Neural cell (in vitro differentiated cells): Measurements from ENCODE around the gene PIP5K1B. TPM values are rescaled to one million over a fixed set of nuclear protein-coding genes. Genes with fewer than 3 reads are reported as not detected.

Experiments used
- H2AFZ ChIP-seq: fragments of 200-600, 300-800 bp; sonication (generic), shearing (Covaris generic); 2 replicates; pipeline ENCODE4 v1.6.0; 2014; ENCODE audit warnings: low read depth, mild to moderate bottlenecking, antibody characterized with exemption, low read length, moderate library complexity
- H3F3A ChIP-seq: fragments of 200-600 bp; shearing (Covaris generic); 2 replicates; pipeline ENCODE4 v1.6.1; 2016; ENCODE audit warnings: mild to moderate bottlenecking, moderate library complexity, mixed read lengths, antibody characterized with exemption, low read length; ENCODE audit not compliant: insufficient read depth, poor library complexity, severe bottlenecking
- H3K27ac ChIP-seq: fragments of 200-600, 300-800 bp; sonication (generic), shearing (Covaris generic); 2 replicates; pipeline ENCODE4 v1.5.1; 2014; ENCODE audit warnings: mild to moderate bottlenecking, low read length, moderate library complexity
- H3K27me3 ChIP-seq: fragments of 300-800, 200-600 bp; sonication (generic), shearing (Covaris generic); 2 replicates; pipeline ENCODE4 v1.6.0; 2014; ENCODE audit warnings: mild to moderate bottlenecking, low read depth, low read length, moderate library complexity; ENCODE audit not compliant: insufficient read depth
- H3K36me3 ChIP-seq: fragments of 300-800, 200-600 bp; sonication (generic), shearing (Covaris generic); 2 replicates; pipeline ENCODE4 v1.5.1; 2014; ENCODE audit warnings: mild to moderate bottlenecking, antibody characterized with exemption, low read length, moderate library complexity; ENCODE audit not compliant: insufficient read depth
- H3K4me2 ChIP-seq: fragments of 300-800, 200-600 bp; sonication (generic), shearing (Covaris generic); 2 replicates; pipeline ENCODE4 v1.6.0; 2014; ENCODE audit warnings: mild to moderate bottlenecking, low read length
- H3K4me3 ChIP-seq: fragments of 300-800, 200-600 bp; sonication (generic), shearing (Covaris generic); 2 replicates; pipeline ENCODE4 v1.5.1; 2014; ENCODE audit warnings: mild to moderate bottlenecking, low read length, moderate library complexity
- H3K79me2 ChIP-seq: fragments of 200-600 bp; shearing (Covaris generic); replicated peaks from 2 replicates; pipeline ENCODE4 v1.6.0; 2014; ENCODE audit warnings: mild to moderate bottlenecking, low read length, moderate library complexity; ENCODE audit not compliant: insufficient read depth
- H3K9ac ChIP-seq: fragments of 300-800, 200-600 bp; sonication (generic), shearing (Covaris generic); 2 replicates; pipeline ENCODE4 v1.6.1; 2016; ENCODE audit warnings: mild to moderate bottlenecking, low read length, mixed read lengths
- H3K9me2 ChIP-seq: fragments of 200-600 bp; shearing (Covaris generic); 2 replicates; pipeline ENCODE4 v1.6.1; 2016; ENCODE audit warnings: mild to moderate bottlenecking, low read length, mixed read lengths; ENCODE audit not compliant: insufficient read depth
- H3K9me3 ChIP-seq: fragments of 200-600, 300-800 bp; sonication (generic), shearing (Covaris generic); 2 replicates; pipeline ENCODE4 v1.6.1; 2016; ENCODE audit warnings: mild to moderate bottlenecking, mixed run types, low read length, moderate library complexity, mixed read lengths
- H4K20me1 ChIP-seq: fragments of 200-600 bp; shearing (Covaris generic); 2 replicates; pipeline ENCODE4 v1.6.1; 2016; ENCODE audit warnings: mild to moderate bottlenecking, mixed run types; ENCODE audit not compliant: insufficient read depth
- EP300 ChIP-seq: fragments of 450-650 bp; conservative IDR thresholded peaks from 2 replicates; pipeline ENCODE4 v1.6.1; 2014; ENCODE audit warnings: antibody characterized with exemption, mild to moderate bottlenecking, moderate library complexity; ENCODE audit not compliant: poor library complexity, severe bottlenecking
- EZH2 ChIP-seq: fragments of 200-600, 300-800 bp; shearing (Covaris generic), sonication (generic); IDR thresholded peaks from 2 replicates; pipeline ENCODE4 v1.6.1; 2014; ENCODE audit warnings: antibody characterized with exemption, low read length, borderline replicate concordance, mild to moderate bottlenecking; ENCODE audit not compliant: insufficient read depth, poor library complexity, severe bottlenecking
- MXI1 ChIP-seq: fragments of 450-650 bp; conservative IDR thresholded peaks from 2 replicates; pipeline ENCODE4 v1.6.1; 2014; ENCODE audit warnings: antibody characterized with exemption, mild to moderate bottlenecking; ENCODE audit not compliant: poor library complexity, severe bottlenecking
- POLR2AphosphoS5 ChIP-seq: IDR thresholded peaks from 2 replicates; pipeline ENCODE4 v1.6.1; 2012
- RAD21 ChIP-seq: fragments of 450-650 bp; conservative IDR thresholded peaks from 2 replicates; pipeline ENCODE4 v1.6.1; 2014; ENCODE audit warnings: antibody characterized with exemption, mild to moderate bottlenecking, moderate library complexity
- SMC3 ChIP-seq: fragments of 450-650 bp; conservative IDR thresholded peaks from 2 replicates; pipeline ENCODE4 v1.6.1; 2014; ENCODE audit warnings: antibody characterized with exemption, mild to moderate bottlenecking, moderate library complexity; ENCODE audit not compliant: poor library complexity
- TAF1 ChIP-seq: IDR thresholded peaks from 2 replicates; pipeline ENCODE4 v1.6.1; 2012; ENCODE audit warnings: low read depth
- polyA plus RNA-seq: library from polyadenylated mRNA; depleted of rRNA; stranded (reverse); fragments of >200 nt; gene quantifications from 2 replicates; pipeline ENCODE4 v1.2.3, GENCODE V29; 2014
- TF ChIP-seq, protein P1 (sequence below): fragments of 450-650 bp; IDR thresholded peaks from 2 replicates; pipeline ENCODE4 v1.5.1; 2014; ENCODE audit warnings: antibody characterized with exemption, mild to moderate bottlenecking, moderate library complexity; ENCODE audit not compliant: poor library complexity, severe bottlenecking
- TF ChIP-seq, protein P2 (sequence below): IDR thresholded peaks from 2 replicates; pipeline ENCODE4 v1.6.1; 2012; ENCODE audit warnings: borderline replicate concordance

The PIP5K1B gene
- polyA plus RNA-seq, 1 donor from 2014 or later: 1.5 TPM

DNA sequence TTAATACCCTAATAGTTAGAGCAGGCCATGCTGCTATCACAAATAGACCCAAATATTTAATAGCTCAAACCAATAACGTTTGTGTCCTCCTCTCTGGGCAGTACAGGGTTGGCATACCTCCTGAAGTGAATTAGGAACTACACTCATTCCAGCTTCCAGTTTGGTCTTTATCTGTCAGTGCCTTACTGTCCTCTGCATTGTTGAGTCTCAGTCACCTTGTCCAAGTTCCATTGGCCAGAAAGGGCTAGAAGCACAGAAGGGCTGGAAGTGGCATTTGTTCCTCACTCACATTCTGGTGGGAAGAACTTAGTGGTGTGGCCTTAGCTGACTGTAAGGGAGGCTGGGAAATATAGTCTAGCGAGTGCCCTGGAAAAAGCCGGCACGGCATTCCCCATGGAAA lies 341.7 kb downstream of the PIP5K1B start:
- Histone ChIP-seq H2AFZ (no peak overlapping the region), H3K9ac (no peak overlapping the region), H3K36me3 (no peaks in the 10 kb centered on the region), H3F3A (no peaks in the 10 kb centered on the region), H3K9me2 (no peaks in the 10 kb centered on the region), H3K4me2 (no peak overlapping the region), H3K9me3 (no peaks in the 10 kb centered on the region), H3K79me2 (no peaks in the 10 kb centered on the region), H3K27me3 (no peaks in the 10 kb centered on the region), H3K27ac (no peak overlapping the region), H3K4me3 (no peak overlapping the region), H4K20me1 (no peaks in the 10 kb centered on the region)
- TF ChIP-seq, protein P1, sequence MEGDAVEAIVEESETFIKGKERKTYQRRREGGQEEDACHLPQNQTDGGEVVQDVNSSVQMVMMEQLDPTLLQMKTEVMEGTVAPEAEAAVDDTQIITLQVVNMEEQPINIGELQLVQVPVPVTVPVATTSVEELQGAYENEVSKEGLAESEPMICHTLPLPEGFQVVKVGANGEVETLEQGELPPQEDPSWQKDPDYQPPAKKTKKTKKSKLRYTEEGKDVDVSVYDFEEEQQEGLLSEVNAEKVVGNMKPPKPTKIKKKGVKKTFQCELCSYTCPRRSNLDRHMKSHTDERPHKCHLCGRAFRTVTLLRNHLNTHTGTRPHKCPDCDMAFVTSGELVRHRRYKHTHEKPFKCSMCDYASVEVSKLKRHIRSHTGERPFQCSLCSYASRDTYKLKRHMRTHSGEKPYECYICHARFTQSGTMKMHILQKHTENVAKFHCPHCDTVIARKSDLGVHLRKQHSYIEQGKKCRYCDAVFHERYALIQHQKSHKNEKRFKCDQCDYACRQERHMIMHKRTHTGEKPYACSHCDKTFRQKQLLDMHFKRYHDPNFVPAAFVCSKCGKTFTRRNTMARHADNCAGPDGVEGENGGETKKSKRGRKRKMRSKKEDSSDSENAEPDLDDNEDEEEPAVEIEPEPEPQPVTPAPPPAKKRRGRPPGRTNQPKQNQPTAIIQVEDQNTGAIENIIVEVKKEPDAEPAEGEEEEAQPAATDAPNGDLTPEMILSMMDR: no peak
- TF ChIP-seq POLR2AphosphoS5: no peak
- no peak for TF ChIP-seq TAF1
- TF ChIP-seq MXI1: no peak
- TF ChIP-seq RAD21: no peak
- no peak for TF ChIP-seq SMC3
- TF ChIP-seq EZH2: no peak
- TF ChIP-seq EP300: no peak
- TF ChIP-seq, protein P2, sequence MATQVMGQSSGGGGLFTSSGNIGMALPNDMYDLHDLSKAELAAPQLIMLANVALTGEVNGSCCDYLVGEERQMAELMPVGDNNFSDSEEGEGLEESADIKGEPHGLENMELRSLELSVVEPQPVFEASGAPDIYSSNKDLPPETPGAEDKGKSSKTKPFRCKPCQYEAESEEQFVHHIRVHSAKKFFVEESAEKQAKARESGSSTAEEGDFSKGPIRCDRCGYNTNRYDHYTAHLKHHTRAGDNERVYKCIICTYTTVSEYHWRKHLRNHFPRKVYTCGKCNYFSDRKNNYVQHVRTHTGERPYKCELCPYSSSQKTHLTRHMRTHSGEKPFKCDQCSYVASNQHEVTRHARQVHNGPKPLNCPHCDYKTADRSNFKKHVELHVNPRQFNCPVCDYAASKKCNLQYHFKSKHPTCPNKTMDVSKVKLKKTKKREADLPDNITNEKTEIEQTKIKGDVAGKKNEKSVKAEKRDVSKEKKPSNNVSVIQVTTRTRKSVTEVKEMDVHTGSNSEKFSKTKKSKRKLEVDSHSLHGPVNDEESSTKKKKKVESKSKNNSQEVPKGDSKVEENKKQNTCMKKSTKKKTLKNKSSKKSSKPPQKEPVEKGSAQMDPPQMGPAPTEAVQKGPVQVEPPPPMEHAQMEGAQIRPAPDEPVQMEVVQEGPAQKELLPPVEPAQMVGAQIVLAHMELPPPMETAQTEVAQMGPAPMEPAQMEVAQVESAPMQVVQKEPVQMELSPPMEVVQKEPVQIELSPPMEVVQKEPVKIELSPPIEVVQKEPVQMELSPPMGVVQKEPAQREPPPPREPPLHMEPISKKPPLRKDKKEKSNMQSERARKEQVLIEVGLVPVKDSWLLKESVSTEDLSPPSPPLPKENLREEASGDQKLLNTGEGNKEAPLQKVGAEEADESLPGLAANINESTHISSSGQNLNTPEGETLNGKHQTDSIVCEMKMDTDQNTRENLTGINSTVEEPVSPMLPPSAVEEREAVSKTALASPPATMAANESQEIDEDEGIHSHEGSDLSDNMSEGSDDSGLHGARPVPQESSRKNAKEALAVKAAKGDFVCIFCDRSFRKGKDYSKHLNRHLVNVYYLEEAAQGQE: no peak

DNA sequence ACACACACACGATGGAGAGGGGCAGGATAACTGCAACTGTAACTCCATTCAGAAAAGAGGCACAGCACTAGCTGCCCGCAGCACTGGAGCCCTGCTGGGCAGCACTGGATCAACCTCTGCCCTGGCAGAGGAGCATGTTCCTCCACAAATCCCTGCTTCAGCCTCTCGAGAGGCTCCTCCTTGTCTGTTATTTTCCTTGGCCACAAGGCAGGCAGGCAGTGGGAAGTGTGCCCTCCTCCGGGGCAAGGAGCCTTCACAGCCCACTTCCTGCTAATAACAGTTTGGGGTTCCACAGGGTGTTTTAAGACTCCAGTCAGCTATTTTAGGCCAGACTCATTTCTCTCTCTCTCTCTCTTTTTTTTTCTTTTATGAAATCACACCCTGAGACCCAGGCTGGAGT lies 342.3 kb downstream of the PIP5K1B start:
- Histone ChIP-seq H2AFZ (no peak overlapping the region), H4K20me1 (no peaks in the 10 kb centered on the region), H3K4me2 (no peak overlapping the region), H3K4me3 (no peak overlapping the region), H3K36me3 (no peaks in the 10 kb centered on the region), H3K9me2 (no peaks in the 10 kb centered on the region), H3K79me2 (no peaks in the 10 kb centered on the region), H3K9me3 (no peaks in the 10 kb centered on the region), H3K27ac (no peak overlapping the region), H3F3A (no peaks in the 10 kb centered on the region), H3K27me3 (no peaks in the 10 kb centered on the region), H3K9ac (no peak overlapping the region)
- TF ChIP-seq RAD21: no peak
- TF ChIP-seq EZH2: no peak
- no peak for TF ChIP-seq POLR2AphosphoS5
- TF ChIP-seq SMC3: no peak
- no peak for TF ChIP-seq EP300
- TF ChIP-seq, protein P1: no peak
- TF ChIP-seq TAF1: no peak
- no peak for TF ChIP-seq MXI1
